K562 (cell line): ENCODE results near the gene HAUS1. TPM values are rescaled to one million over a fixed set of nuclear protein-coding genes. Genes with fewer than 3 reads are reported as not detected.

ENCODE experiments used
- ATAC-seq: fragments of 200-7000 bp; cut with Tn5 transposase; 3 replicates; pipeline ENCODE4 v1.9.1; 2020; ENCODE audit warnings: moderate library complexity
- BruUV-seq: library from RNA; stranded (reverse); fragments of 400-500 nt; replicated peaks from 2 replicates; lab custom pipeline; 2021; lab: Mats Ljungman, UMichigan
- CTCF ChIA-PET: fragments of 300-600 bp; formaldehyde crosslinking; extraction: SDS; loops from one replicate; lab custom pipeline; 2021; ENCODE audit warnings: low intra/inter-chr PET ratio; lab: Yijun Ruan, JAX
- POLR2A ChIA-PET: fragments of 300-600, 350-650 bp; sonication (Branson Sonifier 250); formaldehyde crosslinking; extraction: SDS; loops from one replicate; lab custom pipeline; 2021; ENCODE audit warnings: antibody characterized with exemption, inconsistent platforms; lab: Yijun Ruan, JAX
- DNase-seq, 4 experiments: peaks; one replicate each; pipeline versions ENCODE4 v3.0.0 to v3.0.0-alpha.2; 2011 to 2018; ENCODE audit warnings: low spot score in 3 of 4, mixed read lengths in 3 of 4; ENCODE audit errors: extremely low read depth in 1 of 4
- FAIRE-seq: peaks from 2 replicates; lab custom pipeline; 2011; peaks lifted over from hg19 to GRCh38; lab: Jason Lieb, UNC
- H2AFZ ChIP-seq: 2 replicates; pipeline ENCODE4 v1.6.0; 2011; ENCODE audit warnings: low read depth, low read length, control low read depth, inconsistent platforms
- H3K27ac ChIP-seq: fragments of 200-600 bp; 3 replicates; pipeline ENCODE4 v1.8.0; 2011; ENCODE audit warnings: low read depth, mild to moderate bottlenecking, control low read depth, inconsistent platforms, low read length, moderate library complexity, mixed read lengths; ENCODE audit errors: extremely low read depth
- H3K27me3 ChIP-seq, 2 experiments: fragments of 300-600 bp in 1 of 2; 2 replicates in 1 of 2; 3 replicates in 1 of 2; pipeline versions ENCODE4 v1.6.0 to v1.8.0; 2011; ENCODE audit warnings: inconsistent platforms in 2 of 2, low read length in 2 of 2, mild to moderate bottlenecking in 1 of 2, mixed read lengths in 1 of 2, moderate library complexity in 1 of 2; ENCODE audit not compliant: control insufficient read depth in 2 of 2, insufficient read depth in 2 of 2
- H3K36me3 ChIP-seq: fragments of 300-600 bp; 3 replicates; pipeline ENCODE4 v1.8.0; 2011; ENCODE audit warnings: mild to moderate bottlenecking, low read length, inconsistent platforms; ENCODE audit not compliant: control insufficient read depth, insufficient read depth
- H3K4me1 ChIP-seq, 2 experiments: fragments of 200-600 bp in 1 of 2; replicated peaks in 1 of 2; 2 replicates in 1 of 2; 3 replicates in 1 of 2; pipeline versions ENCODE4 v1.5.1 to v1.8.0; 2011; ENCODE audit warnings: inconsistent platforms in 2 of 2, low read length in 2 of 2, mild to moderate bottlenecking in 1 of 2, mixed read lengths in 1 of 2, moderate library complexity in 1 of 2; ENCODE audit not compliant: control insufficient read depth in 2 of 2, insufficient read depth in 2 of 2
- H3K4me2 ChIP-seq: 2 replicates; pipeline ENCODE4 v1.6.1; 2011; ENCODE audit warnings: low read length, control low read depth, inconsistent platforms, mixed read lengths; ENCODE audit not compliant: insufficient read depth
- H3K4me3 ChIP-seq: fragments of 200-600 bp; sonication (generic), shearing (Covaris generic); 2 replicates; pipeline ENCODE4 v1.5.1; 2016; ENCODE audit warnings: control low read depth, inconsistent platforms
- H3K79me2 ChIP-seq: fragments of 200-600 bp; 3 replicates; pipeline ENCODE4 v1.8.0; 2011; ENCODE audit warnings: low read length, inconsistent platforms; ENCODE audit not compliant: control insufficient read depth, insufficient read depth
- H3K9ac ChIP-seq, 2 experiments: 2 replicates each; pipeline versions ENCODE4 v1.6.0 to v1.6.1; 2011; ENCODE audit warnings: low read depth in 2 of 2, low read length in 2 of 2, control low read depth in 1 of 2, inconsistent platforms in 1 of 2, mild to moderate bottlenecking in 1 of 2, mixed read lengths in 1 of 2; ENCODE audit not compliant: insufficient read depth in 1 of 2
- H3K9me1 ChIP-seq: one replicate; pipeline ENCODE4 v1.6.0; 2011; ENCODE audit warnings: inconsistent platforms, mild to moderate bottlenecking, low read length, moderate library complexity; ENCODE audit not compliant: control insufficient read depth, insufficient read depth
- H3K9me3 ChIP-seq: replicated peaks from 2 replicates; pipeline ENCODE4 v1.5.1; 2011; ENCODE audit warnings: low read depth, low read length, inconsistent platforms; ENCODE audit not compliant: control insufficient read depth, insufficient read depth
- H4K20me1 ChIP-seq: replicated peaks from 2 replicates; pipeline ENCODE4 v1.6.1; 2011; ENCODE audit warnings: low read length, inconsistent platforms, mixed read lengths; ENCODE audit not compliant: control insufficient read depth, insufficient read depth
- FUS ChIP-seq: fragments of 200-400 bp; formaldehyde crosslinking; optimal IDR thresholded peaks from 2 replicates; pipeline ENCODE3; 2017; ENCODE audit warnings: low read depth, low read length
- HNRNPH1 ChIP-seq: fragments of 200-400 bp; formaldehyde crosslinking; optimal IDR thresholded peaks from 2 replicates; pipeline ENCODE3; 2017; ENCODE audit warnings: low read depth, mild to moderate bottlenecking, low read length, moderate library complexity
- KDM5B ChIP-seq: fragments of 200-600 bp; sonication (generic); IDR thresholded peaks from 2 replicates; pipeline ENCODE4 v1.6.1; 2012; ENCODE audit warnings: low read depth, mild to moderate bottlenecking, moderate library complexity, low read length, control low read depth, inconsistent platforms; ENCODE audit not compliant: insufficient replicate concordance
- SETDB1 ChIP-seq: IDR thresholded peaks from one replicate; pipeline ENCODE4 v1.6.1; 2012; ENCODE audit warnings: low read length, control low read depth, inconsistent platforms
- ZC3H4 ChIP-seq: sonication (generic); formaldehyde crosslinking; IDR thresholded peaks from 2 replicates; pipeline ENCODE4 v1.9.0; 2021; ENCODE audit warnings: missing genetic modification reagents, borderline replicate concordance
- WGBS: fragments of 100-300 bp; shearing (Covaris generic); methylation state at CpG from one replicate; pipeline ENCODE4 v1.1.6; 2016; ENCODE audit warnings: low coverage, mixed read lengths; ENCODE audit not compliant: insufficient coverage; ENCODE audit errors: missing lambda C conversion rate; 5-methylcytosine and 5-hydroxymethylcytosine counted together
- in situ Hi-C: fragments of 300-500 bp; cut with MboI; formaldehyde crosslinking; loops from 4 replicates; pipeline ENCODE4 v1.15.0; 2018; ENCODE audit warnings: inconsistent platforms, mixed read lengths
- intact Hi-C: fragments of 100-400 bp; cut with micrococcal nuclease; formaldehyde crosslinking; loops from 2 replicates; pipeline ENCODE4 v1.14.2; 2022
- polyA plus RNA-seq, 8 experiments: library from polyadenylated mRNA; depleted of rRNA in 4 of 8; stranded (reverse) in 5 of 8; unstranded in 3 of 8; fragments of >200 nt; fragmentation: Nextera tagmentation in 2 of 8; fragmentation: Illumina TruSeq in 1 of 8; extraction: Ambion mirVana in 2 of 8; extraction: Trizol in 1 of 8; gene quantifications; 2 replicates each; pipeline versions ENCODE4 v1.2.1 to v1.2.3, GENCODE V29; 2011 to 2014; ENCODE audit warnings: inconsistent platforms in 1 of 8, missing spikeins in 1 of 8
- total RNA-seq, 7 experiments: library from RNA; depleted of rRNA in 6 of 7; stranded (reverse); fragments of >200 nt in 6 of 7; fragmentation: Illumina TruSeq in 2 of 7; extraction: Trizol in 2 of 7; gene quantifications; 2 replicates each; pipeline versions ENCODE4 v1.2.1 to v1.2.3, GENCODE V29; 2011 to 2021; ENCODE audit warnings: low replicate concordance in 1 of 7
- TF ChIP-seq, protein P1 (sequence below): fragments of 250-450 bp; sonication (Bioruptor Pico); IDR thresholded peaks from 2 replicates; pipeline ENCODE4 v1.5.0; 2022; ENCODE audit warnings: mild to moderate bottlenecking

Gene HAUS1
- total and polyA plus RNA-seq, 9 of the 15 experiments (the other 6 are each of a cell fraction or from before 2014, with no cell fraction given): 45.6 to 135 (median 76.3) TPM

DNA sequence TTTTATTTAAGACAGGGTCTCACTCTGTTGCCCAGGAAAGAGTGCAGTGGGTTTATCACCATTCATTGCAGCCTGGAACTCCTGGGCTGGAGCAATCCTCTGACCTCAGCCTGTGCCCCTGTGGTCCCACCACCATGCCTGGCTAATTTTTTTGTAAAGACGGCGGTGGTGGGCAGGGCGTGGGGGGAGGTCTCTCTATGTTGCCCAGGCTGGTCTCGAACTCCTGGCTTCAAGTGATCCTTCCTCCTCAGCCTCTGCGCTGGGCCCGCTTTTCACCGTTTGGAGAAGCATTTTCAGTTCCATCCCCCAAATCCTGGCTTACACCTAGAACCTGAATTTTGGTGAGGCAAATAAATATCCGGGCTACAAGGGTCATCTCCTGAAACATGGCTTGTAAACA is 4.7 kb upstream of the HAUS1 start:
- Histone ChIP-seq H3K9me1 (no peaks in the 10 kb centered on the region), H3K27ac (no peak overlapping the region), H4K20me1 (no peaks in the 10 kb centered on the region), H3K9ac (no peak overlapping the region), H3K4me1 (peaks cover 3 to 6% of the 10 kb centered on the region in 2 experiments; a peak in 2 of 5 replicates), H3K36me3 (peaks cover 20% of the 10 kb centered on the region; the same call in 2 of the 3 replicates), H3K79me2 (peaks cover 42% of the 10 kb centered on the region), H3K4me2 (no peak overlapping the region), H3K27me3 (no peaks in the 10 kb centered on the region), H2AFZ (0 out of 2 replicates have a peak overlapping the region, but pooled peaks have one; percentile 97), H3K9me3 (no peaks in the 10 kb centered on the region), H3K4me3 (no peak overlapping the region)
- no peak for DNase-seq
- in situ Hi-C loops: no loop called here
- intact Hi-C loops: loop anchor here (2.0 kb wide), 1 partner anchor 73 kb away; no protein-coding TSS in a partner anchor
- ChIA-PET POLR2A (interaction anchor here (1.4 kb wide), 1 partner anchor 9 kb away, joined by 6 read pairs; no protein-coding TSS in a partner anchor), CTCF (no interaction called here)
- ATAC-seq: no peak
- 88% methylated on average over 7 of the region's 8 CpGs for WGBS
- BruUV-seq: no TSS peak
- no peak for FAIRE-seq
- no peak for TF ChIP-seq FUS
- no peak for TF ChIP-seq HNRNPH1
- no peak for TF ChIP-seq KDM5B
- no peak for TF ChIP-seq ZC3H4
- TF ChIP-seq SETDB1: no peak
- TF ChIP-seq, protein P1, sequence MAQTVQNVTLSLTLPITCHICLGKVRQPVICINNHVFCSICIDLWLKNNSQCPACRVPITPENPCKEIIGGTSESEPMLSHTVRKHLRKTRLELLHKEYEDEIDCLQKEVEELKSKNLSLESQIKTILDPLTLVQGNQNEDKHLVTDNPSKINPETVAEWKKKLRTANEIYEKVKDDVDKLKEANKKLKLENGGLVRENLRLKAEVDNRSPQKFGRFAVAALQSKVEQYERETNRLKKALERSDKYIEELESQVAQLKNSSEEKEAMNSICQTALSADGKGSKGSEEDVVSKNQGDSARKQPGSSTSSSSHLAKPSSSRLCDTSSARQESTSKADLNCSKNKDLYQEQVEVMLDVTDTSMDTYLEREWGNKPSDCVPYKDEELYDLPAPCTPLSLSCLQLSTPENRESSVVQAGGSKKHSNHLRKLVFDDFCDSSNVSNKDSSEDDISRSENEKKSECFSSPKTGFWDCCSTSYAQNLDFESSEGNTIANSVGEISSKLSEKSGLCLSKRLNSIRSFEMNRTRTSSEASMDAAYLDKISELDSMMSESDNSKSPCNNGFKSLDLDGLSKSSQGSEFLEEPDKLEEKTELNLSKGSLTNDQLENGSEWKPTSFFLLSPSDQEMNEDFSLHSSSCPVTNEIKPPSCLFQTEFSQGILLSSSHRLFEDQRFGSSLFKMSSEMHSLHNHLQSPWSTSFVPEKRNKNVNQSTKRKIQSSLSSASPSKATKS (CRISPR knock-in tag): no peak
